NCI-H146 treated with DMSO at 0.1 percent for 48 hours (cell line): ENCODE results near the gene TRIML2.
"Not testable (repeated sequence)": the region's sequence is repeated elsewhere in the genome, so short reads cannot be mapped to it uniquely, and the experiment has no call there.

Experiments used
- DNase-seq: peaks from one replicate; lab custom pipeline; 2025; ENCODE audit not compliant: unreplicated experiment; lab: John Stamatoyannopoulos, UW

TRIML2 gene

DNA sequence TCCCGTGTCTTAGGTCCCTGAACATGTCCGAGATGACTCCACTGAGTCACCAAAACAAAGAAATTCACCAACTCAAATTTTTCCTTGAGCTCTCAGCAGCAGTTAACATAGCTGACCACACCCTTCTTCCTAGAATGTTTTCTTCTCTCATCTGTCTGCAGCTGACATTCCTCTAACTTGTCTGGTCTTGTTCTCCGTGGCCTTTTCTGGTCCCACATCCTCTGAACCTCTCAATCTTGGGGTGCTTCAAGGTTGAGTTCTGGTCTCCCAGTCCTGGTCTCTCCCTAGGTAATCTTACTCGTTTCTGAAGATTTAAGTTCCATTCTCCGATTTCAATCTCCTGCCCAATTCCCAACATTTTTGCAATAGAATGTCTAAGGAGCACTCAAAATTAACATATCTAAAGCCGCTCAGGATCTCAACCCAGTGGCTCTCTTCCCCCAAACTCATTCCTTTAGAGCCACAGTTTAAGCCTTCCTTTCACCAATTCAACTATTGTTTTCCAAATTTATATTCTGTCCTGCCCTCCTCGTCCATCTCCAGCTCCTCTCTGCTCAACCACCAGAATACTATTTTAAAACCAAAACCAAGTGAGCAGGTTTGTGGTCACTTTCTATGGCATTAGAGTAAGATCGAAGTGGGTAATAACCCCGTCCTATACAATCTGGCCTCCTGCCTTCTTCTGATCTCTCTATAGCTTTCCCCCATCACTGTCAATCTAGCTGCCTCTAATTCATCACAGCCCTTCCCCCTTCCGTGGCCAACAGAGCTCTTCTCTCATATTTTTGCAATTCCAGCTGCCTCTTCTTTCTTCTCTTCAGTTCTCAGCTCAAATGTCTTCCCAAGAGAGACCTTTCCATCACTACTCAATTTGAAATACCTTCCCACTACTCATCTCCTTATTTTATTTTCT is 1.2 kb downstream of the TRIML2 start:
- no peak for DNase-seq

- DNase-seq = no peak
Observed at GRCh38 chr4:188106454-188106853, 2.9 kb downstream of the TRIML2 start.

DNA sequence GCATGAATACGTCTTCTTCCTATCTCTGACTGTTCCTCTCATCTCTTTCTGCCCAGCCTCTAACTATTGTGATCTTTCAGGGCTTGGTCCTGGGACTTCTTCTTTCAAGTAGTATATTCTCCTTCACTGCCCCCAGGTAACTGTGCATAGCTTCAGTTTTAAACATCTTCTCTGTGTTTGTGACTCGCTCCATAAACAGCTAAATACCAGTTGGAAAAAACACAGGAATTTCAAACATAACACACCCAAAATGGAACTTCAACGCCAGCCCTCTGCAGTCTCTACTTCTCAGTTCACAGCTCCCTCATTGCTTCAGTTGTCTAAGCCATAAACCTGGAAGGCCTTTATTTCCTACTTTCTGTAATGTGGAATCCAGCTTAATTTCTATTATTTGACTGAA is 16.6 kb downstream of the TRIML2 start:
- DNase-seq = no peak

GRCh38 chr4:188086858-188087257 is 22.5 kb downstream of the TRIML2 start:
- no peak for DNase-seq

DNA sequence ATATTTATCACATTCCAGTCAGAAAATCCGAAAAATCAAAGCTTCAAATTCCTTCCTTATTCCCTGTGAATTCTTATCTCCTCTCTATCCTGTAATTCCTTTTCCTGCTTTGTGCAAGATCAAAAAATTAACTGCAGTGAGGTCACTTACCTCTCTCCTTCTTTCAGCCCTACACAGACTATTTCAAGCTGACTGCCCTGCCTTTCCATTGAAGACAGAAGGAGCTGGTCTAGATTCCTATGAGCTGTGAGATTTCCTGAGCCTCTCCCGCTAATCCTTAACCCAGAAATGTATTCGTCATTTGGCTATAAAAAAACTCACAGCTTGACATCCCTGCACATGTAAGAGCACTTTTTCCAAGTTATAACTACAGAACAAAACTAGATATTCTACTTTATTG is 26.6 kb downstream of the TRIML2 start:
- DNase-seq = no peak

- no peak for DNase-seq
Observed at GRCh38 chr4:188078116-188078515, 31.3 kb downstream of the TRIML2 start.

DNA sequence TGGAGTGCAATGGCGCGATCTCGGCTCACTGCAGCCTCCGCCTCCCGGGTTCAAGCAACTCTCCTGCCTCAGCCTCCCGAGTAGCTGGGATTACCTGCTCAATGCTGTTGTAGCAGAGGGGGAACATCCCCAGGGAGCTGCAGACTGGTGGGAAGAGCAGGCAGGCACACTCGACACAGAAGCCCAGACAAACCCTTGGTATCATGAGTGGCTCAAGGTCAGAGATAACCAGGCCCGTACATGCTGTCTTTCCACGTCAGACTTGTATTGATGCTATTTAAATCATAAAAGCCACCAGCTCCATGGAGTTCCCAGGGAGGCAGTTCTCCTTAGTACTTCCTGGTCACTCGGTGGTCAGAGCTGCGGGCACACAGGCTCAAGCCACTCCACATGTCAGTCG is 33.2 kb downstream of the TRIML2 start:
- DNase-seq = no peak

DNA sequence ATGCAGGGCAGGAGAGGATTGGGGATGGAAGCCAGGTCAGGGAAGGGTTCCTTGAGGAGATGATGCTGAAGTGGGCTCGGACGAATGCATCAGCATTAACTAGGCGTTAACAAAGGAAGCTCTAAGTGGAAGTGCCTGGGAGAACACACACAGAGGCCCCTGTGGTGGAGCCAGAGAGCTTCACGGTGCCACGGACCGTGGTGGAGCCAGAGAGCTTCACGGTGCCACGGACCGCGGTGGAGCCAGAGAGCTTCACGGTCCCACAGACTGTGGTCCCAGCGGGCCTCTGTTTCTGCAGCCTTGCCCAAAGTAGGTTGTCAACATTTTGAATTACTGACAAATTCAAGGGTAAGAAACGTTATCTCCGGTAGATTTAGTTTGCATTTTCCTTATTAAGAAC is 48.3 kb downstream of the TRIML2 start:
- DNase-seq = no peak

- no peak for DNase-seq
Observed at GRCh38 chr4:188053302-188053701, 56.1 kb downstream of the TRIML2 start.

DNA sequence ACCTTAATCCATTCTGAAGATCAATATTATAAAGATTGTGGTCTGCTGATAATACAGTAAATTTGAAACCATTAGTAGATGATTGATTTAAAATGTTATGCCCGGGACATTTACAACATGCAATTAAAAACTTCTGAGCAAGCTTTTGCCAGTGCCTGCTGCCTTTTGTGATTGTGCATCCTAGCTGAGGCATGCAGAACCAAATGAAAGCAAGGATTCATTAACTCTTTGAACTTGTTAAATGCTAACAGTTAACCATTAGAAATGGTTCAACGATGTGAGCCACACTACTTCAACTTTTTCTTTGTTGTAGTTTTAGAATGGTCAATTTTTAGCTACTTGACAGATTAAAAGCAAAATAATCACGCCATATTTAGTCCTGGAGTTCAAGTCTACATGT is 62.7 kb downstream of the TRIML2 start:
- DNase-seq = no peak

DNA sequence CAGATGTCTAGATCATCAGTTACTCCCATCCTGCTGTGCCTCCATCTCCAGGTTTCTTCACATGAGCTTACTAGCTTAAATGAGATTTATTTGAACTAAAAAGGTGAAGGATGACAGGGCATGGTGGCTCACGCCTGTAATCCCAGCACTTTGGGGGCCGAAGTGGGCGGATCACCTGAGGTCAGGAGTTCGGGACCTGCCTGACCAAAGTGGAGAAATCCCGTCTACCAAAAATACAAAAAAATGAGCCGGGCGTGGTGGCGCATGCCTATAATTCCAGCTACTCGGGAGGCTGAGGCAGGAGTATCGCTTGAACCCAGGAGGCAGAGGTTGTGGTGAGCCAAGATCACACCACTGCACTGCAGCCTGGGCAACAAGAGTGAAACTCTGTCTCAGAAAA is 63.9 kb downstream of the TRIML2 start:
- not testable (repeated sequence) for DNase-seq

GRCh38 chr4:188043154-188043553 is 66.2 kb downstream of the TRIML2 start:
- no peak for DNase-seq

- DNase-seq = no peak
Observed at GRCh38 chr4:188042191-188042590, 67.2 kb downstream of the TRIML2 start.

- no peak for DNase-seq
Observed at GRCh38 chr4:188041721-188042120, 67.7 kb downstream of the TRIML2 start.
